ENCODE data around the gene MAP2K1.
"Not testable (repeated sequence)": the region's sequence is repeated elsewhere in the genome, so short reads cannot be mapped to it uniquely, and the experiment has no call there.

Gene MAP2K1

GRCh38 chr15:66429546-66429945, 42.8 kb downstream of the MAP2K1 start:
- H3K9ac ChIP-seq (ENCODE audit: low read depth, low read length) = no peak overlapping the region
- peaks cover 14% of the 10 kb centered on the region for H3K4me1 ChIP-seq (ENCODE audit: insufficient read depth, low read length)
- no peaks in the 10 kb centered on the region for H3K27me3 ChIP-seq (ENCODE audit: insufficient read depth, low read length)
- WGBS = 95% methylated on average over 4 of the region's 7 CpGs
- no peak overlapping the region for H3K4me3 ChIP-seq (ENCODE audit: low read length)
- H3K27ac ChIP-seq (ENCODE audit: low read depth, low read length) = no peak overlapping the region
- H3K36me3 ChIP-seq (ENCODE audit: insufficient read depth, low read length) = no peaks in the 10 kb centered on the region
- no peaks in the 10 kb centered on the region for H3K9me3 ChIP-seq (ENCODE audit: insufficient read depth, low read depth, low read length)

GRCh38 chr15:66430627-66431255, 44.0 kb downstream of the MAP2K1 start:
- no peaks in the 10 kb centered on the region for H3K27me3 ChIP-seq (ENCODE audit: insufficient read depth, low read length)
- 93% methylated on average over 3 of the region's 3 CpGs for WGBS

DNA sequence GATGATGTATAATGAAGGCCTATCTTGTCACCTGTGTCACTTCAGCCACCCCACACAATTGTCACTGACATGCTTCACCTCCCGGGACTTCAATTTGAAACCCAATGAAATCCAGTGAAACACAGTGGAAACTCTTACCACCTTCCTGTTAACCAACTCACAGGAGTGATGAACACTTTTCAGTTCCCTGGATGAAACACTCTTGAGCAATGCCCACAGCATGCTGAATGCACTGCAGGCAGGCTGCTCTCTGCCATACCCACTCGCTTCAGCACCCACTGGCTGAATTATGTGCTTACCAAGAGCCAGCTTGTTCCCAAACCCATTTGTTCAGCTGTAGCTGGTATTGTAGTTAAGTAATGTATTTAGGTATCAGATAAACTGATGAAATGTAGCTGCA, 47.0 kb downstream of the MAP2K1 start:
- Histone ChIP-seq H3K4me3 (ENCODE audit: low read length) (no peak overlapping the region), H3K27me3 (ENCODE audit: insufficient read depth, low read length) (no peaks in the 10 kb centered on the region), H3K9ac (ENCODE audit: low read depth, low read length) (no peak overlapping the region), H3K4me1 (ENCODE audit: insufficient read depth, low read length) (peaks cover 4% of the 10 kb centered on the region; the same call in 1 of the 2 replicates), H3K27ac (ENCODE audit: low read depth, low read length) (no peak overlapping the region), H3K9me3 (ENCODE audit: insufficient read depth, low read depth, low read length) (no peaks in the 10 kb centered on the region), H3K36me3 (ENCODE audit: insufficient read depth, low read length) (peaks cover 36% of the 10 kb centered on the region)
- 89% methylated on average over 2 of the region's 2 CpGs for WGBS

More at GRCh38 chr15:66430627-66431255, 44.0 kb downstream of the MAP2K1 start:
- H3K4me3 ChIP-seq (ENCODE audit: low read length) = no peak overlapping the region
- H3K9me3 ChIP-seq (ENCODE audit: insufficient read depth, low read depth, low read length) = no peaks in the 10 kb centered on the region
- peaks cover 8% of the 10 kb centered on the region for H3K36me3 ChIP-seq (ENCODE audit: insufficient read depth, low read length)
- peaks cover 5% of the 10 kb centered on the region for H3K4me1 ChIP-seq (ENCODE audit: insufficient read depth, low read length)
- H3K27ac ChIP-seq (ENCODE audit: low read depth, low read length) = no peak overlapping the region
- H3K9ac ChIP-seq (ENCODE audit: low read depth, low read length) = no peak overlapping the region

GRCh38 chr15:66440501-66440900, 53.8 kb downstream of the MAP2K1 start:
- Histone ChIP-seq H3K4me3 (ENCODE audit: low read length) (no peak overlapping the region), H3K9ac (ENCODE audit: low read depth, low read length) (no peak overlapping the region), H3K9me3 (ENCODE audit: insufficient read depth, low read depth, low read length) (no peaks in the 10 kb centered on the region), H3K27ac (ENCODE audit: low read depth, low read length) (no peak overlapping the region), H3K36me3 (ENCODE audit: insufficient read depth, low read length) (peaks cover 95% of the 10 kb centered on the region), H3K4me1 (ENCODE audit: insufficient read depth, low read length) (no peaks in the 10 kb centered on the region), H3K27me3 (ENCODE audit: insufficient read depth, low read length) (no peaks in the 10 kb centered on the region)
- WGBS = 83% methylated on average over 1 of the region's 2 CpGs

GRCh38 chr15:66452420-66452819, 65.7 kb downstream of the MAP2K1 start:
- H3K27me3 ChIP-seq (ENCODE audit: insufficient read depth, low read length) = no peaks in the 10 kb centered on the region
- no peak overlapping the region for H3K9ac ChIP-seq (ENCODE audit: low read depth, low read length)
- H3K36me3 ChIP-seq (ENCODE audit: insufficient read depth, low read length) = peaks cover 27% of the 10 kb centered on the region
- no peaks in the 10 kb centered on the region for H3K4me1 ChIP-seq (ENCODE audit: insufficient read depth, low read length)
- H3K9me3 ChIP-seq (ENCODE audit: insufficient read depth, low read depth, low read length) = no peaks in the 10 kb centered on the region
- 88% methylated on average over 3 of the region's 4 CpGs for WGBS
- H3K4me3 ChIP-seq (ENCODE audit: low read length) = no peak overlapping the region
- H3K27ac ChIP-seq (ENCODE audit: low read depth, low read length) = no peak overlapping the region

- 100% methylated on average over 1 of the region's 1 CpG for WGBS
- no peak overlapping the region for H3K9ac ChIP-seq (ENCODE audit: low read depth, low read length)
- H3K27me3 ChIP-seq (ENCODE audit: insufficient read depth, low read length) = no peaks in the 10 kb centered on the region
- no peaks in the 10 kb centered on the region for H3K9me3 ChIP-seq (ENCODE audit: insufficient read depth, low read depth, low read length)
- no peak overlapping the region for H3K27ac ChIP-seq (ENCODE audit: low read depth, low read length)
- H3K4me3 ChIP-seq (ENCODE audit: low read length) = no peak overlapping the region
- H3K36me3 ChIP-seq (ENCODE audit: insufficient read depth, low read length) = peaks cover 26% of the 10 kb centered on the region
- H3K4me1 ChIP-seq (ENCODE audit: insufficient read depth, low read length) = no peaks in the 10 kb centered on the region
Observed at GRCh38 chr15:66452971-66453580, 66.4 kb downstream of the MAP2K1 start.

DNA sequence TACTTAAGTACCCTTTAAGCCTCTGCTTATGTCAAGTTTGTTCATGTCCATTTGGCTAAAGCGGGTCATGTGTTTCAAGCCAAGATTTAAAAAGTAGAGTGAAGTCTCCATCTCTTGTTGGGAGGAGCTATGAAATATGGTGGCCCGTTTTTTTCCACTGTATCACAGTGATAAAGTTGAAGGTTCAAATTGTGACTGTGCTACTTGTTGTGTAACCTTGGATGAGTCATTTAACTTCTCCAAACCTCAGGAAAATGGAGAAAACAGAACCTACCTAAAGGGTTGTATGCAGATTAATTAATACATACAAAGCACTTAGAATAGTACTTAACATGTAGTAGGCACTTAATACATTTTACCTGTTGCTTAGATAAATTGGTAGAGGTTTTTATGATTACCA, 67.4 kb downstream of the MAP2K1 start:
- 95% methylated on average over 2 of the region's 2 CpGs for WGBS
- Histone ChIP-seq H3K4me1 (ENCODE audit: insufficient read depth, low read length) (no peaks in the 10 kb centered on the region), H3K9ac (ENCODE audit: low read depth, low read length) (no peak overlapping the region), H3K36me3 (ENCODE audit: insufficient read depth, low read length) (peaks cover 18% of the 10 kb centered on the region), H3K27ac (ENCODE audit: low read depth, low read length) (no peak overlapping the region), H3K9me3 (ENCODE audit: insufficient read depth, low read depth, low read length) (no peaks in the 10 kb centered on the region), H3K27me3 (ENCODE audit: insufficient read depth, low read length) (no peaks in the 10 kb centered on the region), H3K4me3 (ENCODE audit: low read length) (no peak overlapping the region)

DNA sequence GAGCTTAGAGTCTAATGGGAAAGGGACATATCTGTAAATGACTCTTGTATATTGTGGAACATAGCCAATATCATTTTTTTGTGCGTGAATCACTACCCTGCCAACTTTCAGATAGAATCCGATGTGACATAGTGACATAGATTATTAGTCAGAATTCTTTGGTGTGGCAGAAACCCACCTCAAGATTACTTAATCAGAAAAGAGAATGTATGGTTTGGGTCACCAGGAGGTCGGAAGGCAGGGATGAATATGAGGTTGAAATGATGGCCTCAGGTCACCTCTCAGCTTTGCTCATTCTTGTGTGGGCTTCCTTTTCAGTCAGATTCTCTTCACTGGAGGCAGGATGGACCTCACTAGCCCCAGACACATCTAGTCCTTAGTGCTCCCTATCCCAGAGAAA, 69.5 kb downstream of the MAP2K1 start:
- H3K27ac ChIP-seq (ENCODE audit: low read depth, low read length) = no peak overlapping the region
- no peaks in the 10 kb centered on the region for H3K27me3 ChIP-seq (ENCODE audit: insufficient read depth, low read length)
- WGBS = 100% methylated on average over 3 of the region's 3 CpGs
- no peaks in the 10 kb centered on the region for H3K4me1 ChIP-seq (ENCODE audit: insufficient read depth, low read length)
- H3K36me3 ChIP-seq (ENCODE audit: insufficient read depth, low read length) = peaks cover 16% of the 10 kb centered on the region
- H3K9ac ChIP-seq (ENCODE audit: low read depth, low read length) = no peak overlapping the region
- H3K9me3 ChIP-seq (ENCODE audit: insufficient read depth, low read depth, low read length) = no peaks in the 10 kb centered on the region
- H3K4me3 ChIP-seq (ENCODE audit: low read length) = no peak overlapping the region

- H3K4me1 ChIP-seq (ENCODE audit: insufficient read depth, low read length) = peaks cover 20% of the 10 kb centered on the region
- no peaks in the 10 kb centered on the region for H3K27me3 ChIP-seq (ENCODE audit: insufficient read depth, low read length)
- H3K9me3 ChIP-seq (ENCODE audit: insufficient read depth, low read depth, low read length) = no peaks in the 10 kb centered on the region
- no peak overlapping the region for H3K9ac ChIP-seq (ENCODE audit: low read depth, low read length)
- 92% methylated on average over 3 of the region's 3 CpGs for WGBS
- H3K36me3 ChIP-seq (ENCODE audit: insufficient read depth, low read length) = peaks cover 3% of the 10 kb centered on the region; the same call in 1 of the 2 replicates
- H3K4me3 ChIP-seq (ENCODE audit: low read length) = no peak overlapping the region
- no peak overlapping the region for H3K27ac ChIP-seq (ENCODE audit: low read depth, low read length)
Observed at GRCh38 chr15:66459818-66460615, 73.3 kb downstream of the MAP2K1 start.

DNA sequence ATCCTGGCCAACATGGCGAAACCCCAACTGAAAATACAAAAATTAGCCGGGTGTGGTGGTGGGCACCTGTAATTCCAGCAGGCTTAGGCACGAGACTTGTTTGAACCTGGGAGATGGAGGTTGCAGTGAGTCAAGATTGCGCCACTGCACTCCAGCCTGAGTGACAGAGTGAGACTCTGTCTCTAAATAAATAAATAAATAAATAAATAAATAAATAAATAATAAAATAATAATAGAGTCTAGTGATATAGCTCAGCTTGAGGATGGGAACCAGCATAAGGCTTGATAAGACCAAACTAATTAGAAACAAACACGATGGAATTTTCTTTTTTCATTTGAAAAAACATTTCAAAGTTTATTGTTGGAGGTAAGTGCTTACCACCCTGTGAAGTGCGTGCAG, 74.6 kb downstream of the MAP2K1 start:
- not testable (repeated sequence) for H3K27ac ChIP-seq (ENCODE audit: low read depth, low read length); H3K27me3 ChIP-seq (ENCODE audit: insufficient read depth, low read length); H3K4me3 ChIP-seq (ENCODE audit: low read length); H3K9me3 ChIP-seq (ENCODE audit: insufficient read depth, low read depth, low read length); H3K9ac ChIP-seq (ENCODE audit: low read depth, low read length); H3K36me3 ChIP-seq (ENCODE audit: insufficient read depth, low read length)
- WGBS = 94% methylated on average over 6 of the region's 6 CpGs
- H3K4me1 ChIP-seq (ENCODE audit: insufficient read depth, low read length) = peaks cover 20% of the 10 kb centered on the region

- Histone ChIP-seq H3K36me3 (ENCODE audit: insufficient read depth, low read length) (peaks cover 8% of the 10 kb centered on the region), H3K4me1 (ENCODE audit: insufficient read depth, low read length) (peaks cover 20% of the 10 kb centered on the region), H3K4me3 (ENCODE audit: low read length) (no peak overlapping the region), H3K9me3 (ENCODE audit: insufficient read depth, low read depth, low read length) (peaks cover 8% of the 10 kb centered on the region; the same call in 1 of the 2 replicates), H3K9ac (ENCODE audit: low read depth, low read length) (no peak overlapping the region), H3K27ac (ENCODE audit: low read depth, low read length) (no peak overlapping the region), H3K27me3 (ENCODE audit: insufficient read depth, low read length) (no peaks in the 10 kb centered on the region)
- 89% methylated on average over 2 of the region's 2 CpGs for WGBS
Observed at GRCh38 chr15:66461917-66462316, 75.2 kb downstream of the MAP2K1 start.

Measured in HUES64 (cell line).